ENCODE data around the gene TEN1. TPM values are rescaled to one million over a fixed set of nuclear protein-coding genes. Genes with fewer than 3 reads are reported as not detected.

Gene TEN1
- total RNA-seq, 1 donor from 2014 or later: 15.9 TPM

- peak within 1 kb of the TSS; percentile 83 for H3K27ac Mint-ChIP-seq
- TF ChIP-seq, protein P1, sequence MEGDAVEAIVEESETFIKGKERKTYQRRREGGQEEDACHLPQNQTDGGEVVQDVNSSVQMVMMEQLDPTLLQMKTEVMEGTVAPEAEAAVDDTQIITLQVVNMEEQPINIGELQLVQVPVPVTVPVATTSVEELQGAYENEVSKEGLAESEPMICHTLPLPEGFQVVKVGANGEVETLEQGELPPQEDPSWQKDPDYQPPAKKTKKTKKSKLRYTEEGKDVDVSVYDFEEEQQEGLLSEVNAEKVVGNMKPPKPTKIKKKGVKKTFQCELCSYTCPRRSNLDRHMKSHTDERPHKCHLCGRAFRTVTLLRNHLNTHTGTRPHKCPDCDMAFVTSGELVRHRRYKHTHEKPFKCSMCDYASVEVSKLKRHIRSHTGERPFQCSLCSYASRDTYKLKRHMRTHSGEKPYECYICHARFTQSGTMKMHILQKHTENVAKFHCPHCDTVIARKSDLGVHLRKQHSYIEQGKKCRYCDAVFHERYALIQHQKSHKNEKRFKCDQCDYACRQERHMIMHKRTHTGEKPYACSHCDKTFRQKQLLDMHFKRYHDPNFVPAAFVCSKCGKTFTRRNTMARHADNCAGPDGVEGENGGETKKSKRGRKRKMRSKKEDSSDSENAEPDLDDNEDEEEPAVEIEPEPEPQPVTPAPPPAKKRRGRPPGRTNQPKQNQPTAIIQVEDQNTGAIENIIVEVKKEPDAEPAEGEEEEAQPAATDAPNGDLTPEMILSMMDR (conservative IDR thresholded peaks at IDR 0.05): no peak
- H3K4me1 Mint-ChIP-seq (ENCODE audit: unreplicated experiment): peaks cover 7% of the 10 kb centered on the region
- DNase-seq (ENCODE audit: extremely low spot score, unreplicated experiment): peak; percentile 93
- no peaks in the 10 kb centered on the region for H3K9me3 Mint-ChIP-seq
- H3K27me3 Mint-ChIP-seq: no peaks in the 10 kb centered on the region
- peak within 1 kb of the TSS; percentile 95 for H3K4me3 Mint-ChIP-seq
- peaks cover 3% of the 10 kb centered on the region for H3K36me3 Mint-ChIP-seq
Observed at GRCh38 chr17:75940727-75941441, 38.2 kb upstream of the TEN1 start, which contains the start of gene FBF1. TSS of gene FBF1 (minus strand) at chr17:75941042. CDS start at chr17:75938149, 2,893 bp downstream.

- H3K36me3 Mint-ChIP-seq: peaks cover 4% of the 10 kb centered on the region
- no peak for DNase-seq (ENCODE audit: extremely low spot score, unreplicated experiment)
- H3K27ac Mint-ChIP-seq: peak overlapping the region; percentile 73
- H3K4me1 Mint-ChIP-seq (ENCODE audit: unreplicated experiment): peaks cover 7% of the 10 kb centered on the region
- H3K4me3 Mint-ChIP-seq: peak overlapping the region; percentile 95
- no peaks in the 10 kb centered on the region for H3K9me3 Mint-ChIP-seq
- TF ChIP-seq, protein P1 (conservative IDR thresholded peaks at IDR 0.05): no peak
- no peaks in the 10 kb centered on the region for H3K27me3 Mint-ChIP-seq
Observed at GRCh38 chr17:75941442-75941819, 37.6 kb upstream of the TEN1 start.

GRCh38 chr17:75942473-75942872 is 36.6 kb upstream of the TEN1 start:
- peak overlapping the region; percentile 48 for H3K27ac Mint-ChIP-seq
- H3K4me1 Mint-ChIP-seq (ENCODE audit: unreplicated experiment): peaks cover 7% of the 10 kb centered on the region
- H3K27me3 Mint-ChIP-seq: no peaks in the 10 kb centered on the region
- no peaks in the 10 kb centered on the region for H3K9me3 Mint-ChIP-seq
- H3K36me3 Mint-ChIP-seq: peaks cover 8% of the 10 kb centered on the region
- TF ChIP-seq, protein P1 (conservative IDR thresholded peaks at IDR 0.05): no peak
- H3K4me3 Mint-ChIP-seq: peak overlapping the region; percentile 62
- no peak for DNase-seq (ENCODE audit: extremely low spot score, unreplicated experiment)

DNA sequence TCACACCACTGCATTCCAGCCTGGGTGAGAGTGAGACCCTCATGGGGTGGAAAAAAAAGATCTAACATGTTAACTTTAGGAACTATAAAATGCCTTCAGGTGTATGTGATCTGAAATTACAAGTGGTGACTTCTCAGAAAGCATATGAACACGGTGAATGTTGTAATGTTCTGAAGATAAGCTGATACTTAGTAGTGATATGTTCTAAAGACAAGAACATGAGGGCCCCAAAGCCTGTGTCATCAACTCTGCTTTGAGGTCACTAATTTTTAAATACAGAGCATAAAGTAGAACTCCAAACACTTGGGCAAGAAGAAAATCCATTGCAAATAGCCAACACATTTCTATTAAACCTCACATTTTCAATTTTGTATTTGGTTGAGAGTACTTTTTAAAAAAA is 35.5 kb upstream of the TEN1 start:
- peaks cover 7% of the 10 kb centered on the region for H3K4me1 Mint-ChIP-seq (ENCODE audit: unreplicated experiment)
- no peak overlapping the region for H3K27ac Mint-ChIP-seq

DNA sequence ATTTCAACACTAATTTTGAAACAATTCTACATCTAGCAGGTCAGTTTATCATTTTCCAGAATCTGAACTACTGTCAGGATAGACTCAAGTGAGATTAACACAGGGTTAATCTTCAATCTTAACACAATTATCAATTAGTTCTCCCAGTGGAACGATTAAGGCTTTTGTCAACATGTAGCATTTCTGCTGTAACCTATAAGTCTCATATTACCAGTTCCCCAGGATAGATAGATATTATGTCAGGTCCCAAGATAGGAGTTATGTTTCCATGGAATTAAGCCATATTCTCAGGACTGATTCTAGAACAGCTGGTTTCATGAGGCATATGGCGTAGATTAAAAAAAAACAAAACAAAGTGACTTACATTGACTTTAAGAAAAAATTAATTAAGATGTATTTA is 33.8 kb upstream of the TEN1 start:
- H3K4me3 Mint-ChIP-seq: no peak overlapping the region
- H3K27ac Mint-ChIP-seq: no peak overlapping the region
- H3K27me3 Mint-ChIP-seq: no peaks in the 10 kb centered on the region
- peaks cover 7% of the 10 kb centered on the region for H3K4me1 Mint-ChIP-seq (ENCODE audit: unreplicated experiment)
- H3K9me3 Mint-ChIP-seq: no peaks in the 10 kb centered on the region
- TF ChIP-seq, protein P1 (conservative IDR thresholded peaks at IDR 0.05): no peak
- H3K36me3 Mint-ChIP-seq: peaks cover 16% of the 10 kb centered on the region
- no peak for DNase-seq (ENCODE audit: extremely low spot score, unreplicated experiment)

More for the DNA sequence above, 35.5 kb upstream of the TEN1 start:
- TF ChIP-seq, protein P1 (conservative IDR thresholded peaks at IDR 0.05): no peak
- Mint-ChIP-seq H3K9me3 (no peaks in the 10 kb centered on the region), H3K36me3 (peaks cover 8% of the 10 kb centered on the region), H3K4me3 (no peak overlapping the region), H3K27me3 (no peaks in the 10 kb centered on the region)
- DNase-seq (ENCODE audit: extremely low spot score, unreplicated experiment): no peak
